COLO829 (cell line): ENCODE measurements around the gene CCL3.
"Not testable (repeated sequence)": the region's sequence is repeated elsewhere in the genome, so short reads cannot be mapped to it uniquely, and the experiment has no call there.

Experiments
- DNase-seq: peaks from one replicate; pipeline ENCODE4 v3.0.0; 2012; ENCODE audit warnings: low spot score

The CCL3 gene

GRCh38 chr17:36086791-36087190 lies 3.2 kb downstream of the CCL3 start:
- no peak for DNase-seq

GRCh38 chr17:36085765-36086164 lies 4.2 kb downstream of the CCL3 start:
- DNase-seq = no peak

DNA sequence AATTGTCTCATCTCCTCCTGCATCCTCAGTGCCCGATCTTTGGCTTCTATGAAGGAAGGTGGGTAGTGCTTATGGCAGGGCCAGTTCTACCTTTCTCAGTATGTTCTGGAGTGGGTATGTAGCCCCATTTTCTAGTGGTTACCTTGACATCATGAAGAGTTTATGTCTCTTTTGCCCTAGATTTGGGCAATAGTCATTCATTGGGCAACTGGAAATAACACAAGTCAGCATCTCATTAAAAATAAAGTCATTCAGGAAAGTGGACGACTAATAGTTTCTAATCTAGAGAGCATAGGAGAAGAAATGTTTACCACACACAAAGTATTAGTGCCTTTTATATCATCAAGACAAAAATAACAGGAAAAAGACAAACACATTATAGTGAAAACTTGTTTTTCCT lies 6.3 kb downstream of the CCL3 start:
- not testable (repeated sequence) for DNase-seq

DNA sequence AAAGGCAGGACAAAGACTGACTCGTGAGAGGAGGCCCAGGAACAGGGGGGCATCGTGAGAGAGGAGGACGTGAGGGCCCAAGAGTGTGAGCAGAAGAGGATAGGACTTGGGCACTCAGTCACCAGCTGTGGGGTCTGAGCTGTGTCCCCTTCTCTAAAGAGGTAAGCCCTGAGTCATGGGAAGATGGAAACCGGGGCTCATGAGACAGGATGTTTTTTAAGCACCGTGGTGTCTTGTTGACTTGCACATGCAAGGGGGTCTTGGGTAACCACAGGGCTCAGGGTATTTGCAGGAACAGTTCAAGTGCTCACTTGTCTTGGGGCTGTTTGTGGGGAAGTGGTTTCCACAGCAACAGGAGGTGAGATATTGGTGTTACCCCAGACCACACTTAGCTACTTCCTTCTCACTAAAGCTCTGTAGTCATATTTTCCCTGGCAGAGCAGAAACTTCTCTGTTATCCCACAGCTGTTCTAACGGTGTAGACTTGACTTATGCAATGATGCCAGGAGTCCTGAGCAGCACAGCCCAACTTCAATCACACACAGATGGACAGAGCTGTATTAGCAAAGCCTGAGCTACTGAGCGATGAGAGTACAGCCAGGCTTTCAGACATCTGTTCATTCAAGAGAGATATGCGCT lies 7.3 kb downstream of the CCL3 start:
- DNase-seq = not testable (repeated sequence)

DNA sequence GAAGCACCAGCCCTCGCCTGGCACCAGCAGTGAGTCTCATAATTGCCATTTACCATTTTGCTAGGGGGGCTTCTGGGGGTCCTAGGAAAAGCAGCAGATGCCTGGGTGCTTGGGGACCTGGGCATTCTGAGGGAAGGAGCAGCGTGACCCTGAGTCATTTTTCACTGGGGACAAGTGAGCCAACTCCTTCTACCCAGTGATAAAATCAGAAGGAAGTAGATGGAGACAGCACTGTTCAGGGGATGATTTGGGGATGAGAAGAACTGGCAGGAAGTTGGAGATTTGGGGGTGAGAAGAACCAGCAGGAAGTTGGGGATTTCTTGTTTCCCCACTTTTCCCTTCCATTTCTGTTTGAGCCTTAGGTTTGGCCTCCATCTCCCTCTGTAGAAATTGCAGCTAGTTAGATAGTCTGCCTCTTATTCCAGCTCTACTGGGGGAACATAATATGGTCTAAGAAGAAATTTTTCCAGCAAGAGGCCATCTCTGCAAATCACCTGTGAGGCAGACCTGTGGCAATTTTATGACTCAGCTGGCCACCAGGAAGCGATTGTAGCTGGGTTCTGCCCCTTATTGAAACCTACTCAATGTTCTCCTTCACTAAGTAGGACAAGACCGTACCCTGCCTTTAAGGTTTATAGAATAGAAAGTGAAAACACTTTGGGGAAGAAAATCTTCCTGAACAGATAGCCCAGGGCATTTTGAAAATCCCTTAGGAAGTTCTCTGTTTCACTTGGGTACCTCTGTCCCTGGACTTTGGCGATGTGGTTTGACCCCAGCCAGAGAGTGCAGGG lies 8.1 kb downstream of the CCL3 start:
- not testable (repeated sequence) for DNase-seq

GRCh38 chr17:36074365-36074764 lies 15.6 kb downstream of the CCL3 start:
- no peak for DNase-seq

- DNase-seq = peak; percentile 57
These were observed 17.4 kb downstream of the CCL3 start for GRCh38 chr17:36072431-36073121.

GRCh38 chr17:36071751-36072150 lies 18.2 kb downstream of the CCL3 start:
- DNase-seq = no peak

GRCh38 chr17:36070427-36070826 lies 19.5 kb downstream of the CCL3 start:
- DNase-seq = no peak

DNA sequence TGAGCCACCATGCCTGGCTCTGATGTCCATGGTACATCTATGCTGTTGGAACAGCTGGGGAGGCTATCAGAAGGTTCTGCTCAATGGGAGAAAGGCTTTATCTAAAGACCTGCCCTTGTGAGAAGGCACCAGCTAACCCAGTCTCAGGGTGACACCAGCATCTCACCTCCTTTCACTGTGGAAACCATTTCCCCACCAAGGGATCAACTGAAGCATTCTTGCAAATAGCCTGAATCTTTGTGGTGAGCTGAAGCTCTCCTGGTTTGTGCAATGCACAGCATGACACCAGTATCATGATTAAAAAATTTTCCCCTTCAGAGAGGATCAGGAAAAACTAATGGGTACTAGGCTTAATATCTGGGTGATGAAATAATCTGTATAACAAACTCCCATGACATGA lies 20.8 kb downstream of the CCL3 start:
- no peak for DNase-seq

DNA sequence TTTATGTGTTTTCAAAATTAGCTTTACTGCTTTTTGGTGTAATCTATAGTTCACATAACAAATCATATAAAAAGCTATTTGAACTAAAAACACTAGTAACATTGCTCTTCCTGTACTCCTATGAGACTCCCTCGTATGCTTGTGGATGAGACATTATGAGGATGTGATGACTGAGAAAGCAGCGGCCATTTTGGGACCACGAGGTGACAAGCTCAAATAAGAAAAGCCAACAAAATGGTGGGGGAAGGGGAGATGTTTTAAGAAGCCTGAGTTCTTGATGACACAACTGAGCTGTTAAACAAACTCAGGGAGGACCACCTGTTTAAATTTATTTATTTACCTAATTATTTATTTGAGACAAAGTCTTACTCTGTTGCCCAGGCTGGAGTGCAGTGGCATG lies 21.4 kb downstream of the CCL3 start:
- no peak for DNase-seq

DNA sequence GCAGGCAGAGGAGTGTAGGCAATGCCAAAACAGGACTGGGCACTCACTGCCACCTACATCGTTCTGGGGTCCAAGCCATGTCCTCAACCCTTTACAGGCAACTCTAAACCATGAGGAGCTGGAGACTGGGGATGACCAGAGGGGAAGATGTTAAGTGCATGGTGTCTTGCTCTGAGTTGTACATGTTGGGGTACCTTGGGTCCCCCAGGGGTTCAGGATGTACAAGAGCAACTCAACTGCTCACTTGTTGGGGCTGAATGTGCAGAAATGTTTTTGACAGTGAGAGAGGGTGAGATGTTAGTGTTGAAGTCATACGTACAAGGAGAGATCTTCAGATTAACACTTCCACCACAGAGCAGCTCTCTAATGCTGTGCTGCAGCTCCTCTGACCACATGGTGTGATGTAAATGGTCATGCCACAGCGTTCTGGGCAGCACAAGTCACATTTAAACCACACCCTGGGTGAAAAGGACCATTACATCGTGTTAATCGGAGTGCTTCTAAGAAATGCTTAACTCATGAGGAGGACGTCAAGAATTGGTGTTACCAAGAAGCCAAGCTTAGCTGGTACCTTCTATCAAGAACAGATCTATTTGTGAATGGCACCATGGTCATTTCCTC lies 23.5 kb downstream of the CCL3 start:
- no peak for DNase-seq

GRCh38 chr17:36063786-36064541 lies 26.0 kb downstream of the CCL3 start, which contains the start of gene CCL18:
CCL18 (plus strand) TSS chr17:36064272; CDS start chr17:36064343, 71 bp downstream.
- peak; percentile 18 for DNase-seq

DNA sequence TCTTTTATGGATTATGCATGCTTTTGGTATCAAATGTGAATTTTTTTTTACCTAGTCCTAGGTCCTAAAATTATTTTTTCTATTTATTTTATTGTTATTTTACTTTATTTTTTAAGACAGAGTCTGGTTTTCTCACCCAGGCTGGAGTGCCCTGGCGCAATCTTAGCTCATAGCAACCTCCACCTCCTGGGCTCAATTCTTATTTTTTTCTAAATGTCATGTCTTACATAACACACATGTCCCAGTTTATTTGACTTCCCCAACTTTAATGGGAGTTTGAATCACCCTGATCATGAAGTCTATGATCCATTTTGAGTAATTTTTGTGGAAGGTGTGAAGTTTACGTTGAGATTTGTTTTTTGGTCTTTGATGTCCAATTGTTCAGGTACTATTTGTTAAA lies 29.1 kb downstream of the CCL3 start:
- DNase-seq = no peak

GRCh38 chr17:36059406-36059805 lies 30.5 kb downstream of the CCL3 start:
- DNase-seq = no peak

GRCh38 chr17:36057911-36058310 lies 32.0 kb downstream of the CCL3 start:
- DNase-seq = no peak

DNA sequence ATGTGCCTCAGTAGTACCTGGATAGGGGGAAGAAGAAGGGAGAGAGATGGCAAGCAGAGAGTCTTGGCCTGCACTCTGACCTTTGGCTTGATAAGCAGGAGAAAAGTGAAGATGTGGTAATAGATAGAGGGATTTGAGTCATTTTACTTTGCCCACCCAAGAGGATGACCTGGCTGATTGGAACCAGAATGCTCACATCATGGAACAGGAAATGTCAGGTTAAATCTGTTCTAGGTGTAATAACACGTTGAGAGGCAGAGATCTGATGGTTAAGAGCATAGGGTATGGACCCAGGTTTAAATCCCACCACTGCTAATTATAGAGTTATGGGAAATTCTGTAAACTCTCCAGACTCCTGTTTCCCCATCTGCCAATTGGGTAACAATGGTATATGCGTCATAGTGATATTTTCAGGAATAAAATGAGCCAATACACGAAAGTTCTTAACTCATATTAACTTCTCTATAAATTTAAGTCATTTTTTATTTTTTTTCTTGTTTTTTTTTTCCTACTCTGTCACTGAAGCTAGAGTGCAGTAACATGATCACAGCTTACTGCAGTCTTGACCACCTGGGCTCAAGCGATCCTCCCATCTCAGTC lies 33.9 kb downstream of the CCL3 start:
- no peak for DNase-seq

GRCh38 chr17:36055171-36055570 lies 34.8 kb downstream of the CCL3 start:
- DNase-seq = no peak

GRCh38 chr17:36049643-36050042 lies 40.3 kb downstream of the CCL3 start:
- no peak for DNase-seq

GRCh38 chr17:36048066-36048465 lies 41.9 kb downstream of the CCL3 start:
- DNase-seq = no peak
